HFFc6 (cell line): Measurements from ENCODE around the gene CNOT10. TPM values are rescaled to one million over a fixed set of nuclear protein-coding genes. Genes with fewer than 3 reads are reported as not detected.
"Not testable (repeated sequence)": the region's sequence is repeated elsewhere in the genome, so short reads cannot be mapped to it uniquely, and the experiment has no call there.

ENCODE experiments used
- DNase-seq: peaks from one replicate; pipeline ENCODE4 v3.0.0-alpha.2; 2018
- H3K27ac Mint-ChIP-seq: 2 replicates; pipeline ENCODE4 v1.8.0; 2020; ENCODE audit warnings: mild to moderate bottlenecking, mixed read lengths
- H3K27me3 Mint-ChIP-seq: 2 replicates; pipeline ENCODE4 v1.8.0; 2021; ENCODE audit warnings: mild to moderate bottlenecking, moderate library complexity, mixed read lengths; ENCODE audit not compliant: insufficient read depth
- H3K36me3 Mint-ChIP-seq: 2 replicates; pipeline ENCODE4 v1.8.0; 2021; ENCODE audit warnings: low read depth, mixed read lengths
- H3K4me1 Mint-ChIP-seq: 2 replicates; pipeline ENCODE4 v1.8.0; 2020; ENCODE audit warnings: low read depth, mixed read lengths
- H3K4me3 Mint-ChIP-seq: 2 replicates; pipeline ENCODE4 v1.8.0; 2020; ENCODE audit warnings: mild to moderate bottlenecking, moderate library complexity, mixed read lengths
- H3K9me3 Mint-ChIP-seq: 2 replicates; pipeline ENCODE4 v1.8.0; 2020; ENCODE audit warnings: mild to moderate bottlenecking, mixed read lengths
- total RNA-seq, 6 experiments: library from RNA; stranded (reverse); fragmentation: NEBNext Ultra II Directional; extraction: Animal tissue kit (Norgen Biotek cat#: 25700); gene quantifications; 2 replicates in 1 of 6; 3 replicates in 5 of 6; pipeline ENCODE4 v1.2.3, GENCODE V29; 2021
- TF ChIP-seq, protein P1 (sequence below): fragments of 200-600 bp; sonication (generic); IDR thresholded peaks from 2 replicates; pipeline ENCODE4 v1.5.0; 2021; ENCODE audit warnings: antibody characterized with exemption, mild to moderate bottlenecking

CNOT10 gene
- total RNA-seq, 6 experiments from 2014 or later, result 16.2 to 23.0 (median 20.0) TPM

DNA sequence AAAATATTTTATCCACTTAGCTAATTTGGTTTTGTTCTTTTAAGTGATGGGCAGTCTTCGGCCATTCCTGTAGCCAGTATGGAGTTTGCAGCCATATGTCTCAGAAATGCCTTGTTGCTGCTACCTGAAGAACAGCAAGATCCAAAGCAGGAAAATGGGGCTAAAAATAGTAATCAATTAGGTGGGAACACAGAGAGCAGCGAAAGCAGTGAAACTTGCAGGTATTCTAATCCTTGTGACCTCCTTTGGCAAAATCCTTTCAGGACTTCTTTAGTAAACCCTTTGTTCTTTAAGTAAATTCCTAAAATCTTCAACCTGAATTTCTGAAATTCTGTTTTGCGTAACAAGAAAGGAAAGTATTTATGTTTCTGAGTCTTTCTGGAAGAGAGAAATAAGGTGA is 49.8 kb downstream of the CNOT10 start:
- H3K27ac Mint-ChIP-seq, result no peak overlapping the region

DNA sequence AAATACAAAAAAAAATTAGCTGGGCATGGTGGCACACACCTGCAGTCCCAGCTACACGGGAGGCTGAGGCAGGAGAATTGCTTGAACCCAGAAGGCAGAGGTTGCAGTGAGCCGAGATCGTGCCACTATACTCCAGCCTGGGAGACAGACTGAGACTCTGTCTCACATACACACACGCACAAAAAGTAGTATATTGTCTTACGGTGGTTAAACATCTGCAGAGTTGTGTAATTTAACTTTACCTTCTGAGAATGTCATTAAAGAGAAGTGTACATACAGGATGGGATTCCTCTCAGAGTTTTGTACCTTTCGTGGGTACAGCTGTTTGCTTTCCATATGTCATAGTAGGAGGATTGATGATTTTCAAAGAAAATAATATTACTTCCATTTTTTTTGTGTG is 58.5 kb downstream of the CNOT10 start:
- H3K36me3 Mint-ChIP-seq, H3K4me1 Mint-ChIP-seq, H3K4me3 Mint-ChIP-seq, H3K27ac Mint-ChIP-seq, H3K9me3 Mint-ChIP-seq, H3K27me3 Mint-ChIP-seq, DNase-seq: not testable (repeated sequence)

More for the DNA sequence above, 49.8 kb downstream of the CNOT10 start:
- DNase-seq, result no peak
- Mint-ChIP-seq H3K4me3 (no peak overlapping the region), H3K9me3 (no peaks in the 10 kb centered on the region), H3K27me3 (peaks cover 1% of the 10 kb centered on the region; the same call in 1 of the 2 replicates), H3K36me3 (no peaks in the 10 kb centered on the region), H3K4me1 (no peaks in the 10 kb centered on the region)
- TF ChIP-seq, protein P1, sequence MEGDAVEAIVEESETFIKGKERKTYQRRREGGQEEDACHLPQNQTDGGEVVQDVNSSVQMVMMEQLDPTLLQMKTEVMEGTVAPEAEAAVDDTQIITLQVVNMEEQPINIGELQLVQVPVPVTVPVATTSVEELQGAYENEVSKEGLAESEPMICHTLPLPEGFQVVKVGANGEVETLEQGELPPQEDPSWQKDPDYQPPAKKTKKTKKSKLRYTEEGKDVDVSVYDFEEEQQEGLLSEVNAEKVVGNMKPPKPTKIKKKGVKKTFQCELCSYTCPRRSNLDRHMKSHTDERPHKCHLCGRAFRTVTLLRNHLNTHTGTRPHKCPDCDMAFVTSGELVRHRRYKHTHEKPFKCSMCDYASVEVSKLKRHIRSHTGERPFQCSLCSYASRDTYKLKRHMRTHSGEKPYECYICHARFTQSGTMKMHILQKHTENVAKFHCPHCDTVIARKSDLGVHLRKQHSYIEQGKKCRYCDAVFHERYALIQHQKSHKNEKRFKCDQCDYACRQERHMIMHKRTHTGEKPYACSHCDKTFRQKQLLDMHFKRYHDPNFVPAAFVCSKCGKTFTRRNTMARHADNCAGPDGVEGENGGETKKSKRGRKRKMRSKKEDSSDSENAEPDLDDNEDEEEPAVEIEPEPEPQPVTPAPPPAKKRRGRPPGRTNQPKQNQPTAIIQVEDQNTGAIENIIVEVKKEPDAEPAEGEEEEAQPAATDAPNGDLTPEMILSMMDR, result no peak

DNA sequence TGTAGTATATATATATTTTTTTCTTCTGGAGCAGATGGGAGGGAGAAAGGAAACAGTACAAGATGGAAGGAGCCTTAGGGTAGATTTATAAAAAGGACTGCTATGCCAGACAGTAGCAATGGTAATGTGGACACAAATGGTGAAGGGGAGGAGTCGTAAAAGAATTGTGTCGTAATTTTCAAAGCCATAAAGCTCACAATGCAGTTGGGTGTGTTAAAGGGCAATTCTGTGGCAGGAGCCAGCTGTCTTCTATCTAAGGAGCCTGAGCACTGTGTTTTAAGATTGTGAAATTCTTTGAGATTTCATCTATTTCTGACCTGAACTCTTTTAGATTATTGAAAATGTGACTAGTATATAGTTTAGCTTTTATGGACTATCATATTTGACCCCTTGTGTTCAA is 58.9 kb downstream of the CNOT10 start:
- Mint-ChIP-seq H3K27me3 (no peaks in the 10 kb centered on the region), H3K4me3 (no peak overlapping the region), H3K9me3 (no peaks in the 10 kb centered on the region), H3K27ac (no peak overlapping the region), H3K4me1 (no peaks in the 10 kb centered on the region), H3K36me3 (no peaks in the 10 kb centered on the region)
- no peak for DNase-seq
- TF ChIP-seq, protein P1, result no peak

DNA sequence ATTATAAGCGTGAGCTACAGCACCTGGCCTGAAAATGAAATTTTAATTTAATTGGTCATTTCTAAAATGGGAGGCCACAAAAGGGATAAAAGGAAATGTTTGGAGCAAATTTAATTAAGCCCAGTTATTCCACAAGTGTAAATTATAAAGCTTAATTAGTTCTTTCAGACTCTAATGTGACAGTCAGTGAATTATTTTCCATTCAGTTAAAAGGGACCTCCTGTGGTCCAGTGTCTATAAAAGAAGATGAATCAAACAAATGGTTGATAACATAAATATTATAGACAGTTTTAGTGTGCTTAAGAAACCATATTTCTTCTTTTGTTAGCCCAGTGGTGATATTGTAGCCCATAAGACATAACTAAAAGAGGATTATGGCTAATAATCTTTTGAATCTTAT is 66.4 kb downstream of the CNOT10 start:
- Mint-ChIP-seq H3K27ac (no peak overlapping the region), H3K4me1 (no peaks in the 10 kb centered on the region), H3K9me3 (no peaks in the 10 kb centered on the region), H3K36me3 (no peaks in the 10 kb centered on the region), H3K27me3 (no peaks in the 10 kb centered on the region), H3K4me3 (no peak overlapping the region)
- TF ChIP-seq, protein P1, result no peak
- no peak for DNase-seq

DNA sequence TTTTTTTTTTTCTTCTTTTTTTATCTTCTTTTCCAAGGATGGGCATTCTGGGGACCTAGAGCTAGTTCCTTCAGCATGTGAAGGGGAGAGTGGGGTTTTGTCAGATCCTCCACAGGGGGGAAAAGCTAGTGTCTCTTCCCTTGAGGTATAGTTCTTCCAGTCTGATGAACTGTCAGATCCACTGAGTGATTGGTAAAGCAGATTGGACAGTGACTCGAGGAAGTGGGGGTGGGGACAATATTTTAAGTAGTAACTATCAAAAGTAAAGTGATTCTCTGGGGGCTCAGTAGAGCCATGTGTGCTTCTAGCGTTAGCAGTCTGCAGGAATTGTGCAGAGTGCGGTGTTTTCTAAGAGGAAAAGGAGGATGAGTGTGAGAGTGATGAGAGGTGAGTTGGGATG is 70.8 kb downstream of the CNOT10 start:
- Mint-ChIP-seq H3K4me3 (no peak overlapping the region), H3K27ac (no peak overlapping the region), H3K4me1 (peaks cover 10% of the 10 kb centered on the region; the same call in 1 of the 2 replicates), H3K9me3 (no peaks in the 10 kb centered on the region), H3K27me3 (no peaks in the 10 kb centered on the region), H3K36me3 (no peaks in the 10 kb centered on the region)
- DNase-seq, result no peak
- TF ChIP-seq, protein P1, result no peak

DNA sequence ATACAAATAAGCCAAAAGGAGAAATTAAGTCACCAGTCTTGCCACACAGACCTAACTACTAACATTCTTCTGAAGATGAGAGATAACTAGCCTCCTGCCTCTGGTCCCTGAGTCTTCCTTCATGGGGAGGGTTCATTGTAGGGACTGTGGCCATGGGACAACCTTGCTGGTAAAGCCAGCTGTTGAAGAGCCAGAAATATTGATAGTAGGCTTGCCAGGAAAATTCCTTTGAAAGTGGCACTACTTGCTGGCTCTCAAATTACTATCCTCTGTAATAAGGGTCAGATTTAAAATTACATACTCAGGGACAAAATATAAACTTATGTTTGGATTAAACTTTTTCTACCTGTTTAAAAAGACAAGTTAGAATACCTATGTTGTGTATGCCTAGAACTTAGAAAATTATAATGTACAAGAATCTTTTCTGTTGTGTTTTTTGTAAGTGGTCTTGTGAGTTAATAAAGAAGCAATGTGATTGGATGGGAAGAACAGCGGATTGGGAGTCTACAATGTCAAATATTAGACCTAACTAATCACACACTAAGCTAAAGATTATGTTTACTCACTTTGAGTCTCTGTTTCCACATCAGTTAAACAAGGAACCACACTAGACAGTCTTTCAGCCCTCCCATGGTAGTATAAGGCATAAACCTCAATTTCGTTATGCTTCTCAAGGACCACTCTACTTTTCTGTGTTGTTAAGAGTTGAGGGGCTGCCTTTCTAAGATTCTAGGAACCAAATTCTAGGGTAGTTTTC is 72.8 kb downstream of the CNOT10 start:
- DNase-seq, result no peak
- TF ChIP-seq, protein P1, result no peak
- Mint-ChIP-seq H3K4me3 (no peak overlapping the region), H3K9me3 (no peaks in the 10 kb centered on the region), H3K4me1 (peaks cover 10% of the 10 kb centered on the region; the same call in 1 of the 2 replicates), H3K27me3 (no peaks in the 10 kb centered on the region), H3K36me3 (no peaks in the 10 kb centered on the region), H3K27ac (peak overlapping the region; percentile 11; the same call in 1 of the 2 replicates)
